K562 (cell line): ENCODE data around the gene LMNTD2. TPM values are rescaled to one million over a fixed set of nuclear protein-coding genes. Genes with fewer than 3 reads are reported as not detected.

ENCODE experiments used
- ARID2 ChIP-seq: fragments of 450-650 bp; IDR thresholded peaks from 2 replicates; pipeline ENCODE4 v1.6.1; 2017; ENCODE audit warnings: antibody characterized with exemption, mild to moderate bottlenecking
- ASH1L ChIP-seq: fragments of 450-650 bp; IDR thresholded peaks from 2 replicates; pipeline ENCODE4 v1.6.1; 2018; ENCODE audit warnings: borderline replicate concordance, mild to moderate bottlenecking, low read depth; ENCODE audit not compliant: partially characterized antibody
- CHCHD3 ChIP-seq: fragments of 250-450 bp; sonication (Bioruptor Pico); IDR thresholded peaks from 2 replicates; pipeline ENCODE4 v2.1.2; 2022; ENCODE audit warnings: mild to moderate bottlenecking
- CREB1 ChIP-seq, 2 experiments: sonication (generic) in 1 of 2; formaldehyde crosslinking in 1 of 2; IDR thresholded peaks; 2 replicates each; pipeline versions ENCODE4 v1.6.1 to v1.8.0; 2012 to 2022; ENCODE audit warnings: inconsistent platforms in 1 of 2, mild to moderate bottlenecking in 1 of 2, missing genetic modification reagents in 1 of 2, moderate library complexity in 1 of 2
- ESRRB ChIP-seq: fragments of 250-450 bp; sonication (Bioruptor Pico); IDR thresholded peaks from 2 replicates; pipeline ENCODE4 v1.5.0; 2020; ENCODE audit warnings: mild to moderate bottlenecking, moderate library complexity, borderline replicate concordance
- ETS1 ChIP-seq: conservative IDR thresholded peaks from 2 replicates; pipeline ENCODE4 v1.6.1; 2011; ENCODE audit warnings: low read depth, mild to moderate bottlenecking, low read length; ENCODE audit not compliant: control insufficient read depth
- HBP1 ChIP-seq: fragments of 450-650 bp; formaldehyde crosslinking; IDR thresholded peaks from 2 replicates; pipeline ENCODE4 v1.4.0; 2022; ENCODE audit warnings: missing genetic modification characterization
- HMG20A ChIP-seq: fragments of 450-650 bp; formaldehyde crosslinking; conservative IDR thresholded peaks from 2 replicates; pipeline ENCODE4 v1.4.0; 2020; ENCODE audit warnings: mild to moderate bottlenecking, mixed read lengths
- HMGN3 ChIP-seq: IDR thresholded peaks from 2 replicates; pipeline ENCODE4 v1.6.1; 2011; ENCODE audit warnings: borderline replicate concordance, low read depth, mild to moderate bottlenecking, mixed read lengths, low read length; ENCODE audit not compliant: insufficient read length; ENCODE audit errors: extremely low read depth
- ILF3 ChIP-seq: fragments of 450-650 bp; IDR thresholded peaks from 2 replicates; pipeline ENCODE4 v1.6.1; 2018; ENCODE audit warnings: antibody characterized with exemption, mild to moderate bottlenecking, moderate library complexity, borderline replicate concordance
- KHSRP ChIP-seq: fragments of 450-650 bp; IDR thresholded peaks from 2 replicates; pipeline ENCODE4 v1.6.1; 2017
- MCM7 ChIP-seq, 2 experiments: fragments of 450-650 bp; IDR thresholded peaks; 2 replicates each; pipeline ENCODE4 v1.6.1; 2016 to 2018
- MECOM ChIP-seq: fragments of 250-450 bp; sonication (Bioruptor Pico); IDR thresholded peaks from 2 replicates; pipeline ENCODE4 v1.8.0; 2022; ENCODE audit warnings: inconsistent platforms
- NR2C2 ChIP-seq, 2 experiments: fragments of 200-800 bp in 1 of 2; sonication (Bioruptor generic) in 1 of 2; sonication (generic) in 1 of 2; formaldehyde crosslinking in 1 of 2; IDR thresholded peaks; 2 replicates each; pipeline versions ENCODE4 v1.6.1 to v1.8.0; 2016 to 2022; ENCODE audit warnings: mild to moderate bottlenecking in 1 of 2, missing compliant biosample characterization in 1 of 2, missing genetic modification characterization in 1 of 2, missing genetic modification reagents in 1 of 2
- PHF20 ChIP-seq: fragments of 450-650 bp; IDR thresholded peaks from 2 replicates; pipeline ENCODE4 v1.6.1; 2018; ENCODE audit not compliant: partially characterized antibody
- PURB ChIP-seq: sonication (generic); formaldehyde crosslinking; IDR thresholded peaks from 2 replicates; pipeline ENCODE4 v1.9.0; 2021; ENCODE audit warnings: low read depth, mild to moderate bottlenecking, missing genetic modification reagents
- RFX1 ChIP-seq: fragments of 450-650 bp; IDR thresholded peaks from 2 replicates; pipeline ENCODE4 v1.6.1; 2016; ENCODE audit warnings: mild to moderate bottlenecking, moderate library complexity
- SMARCC2 ChIP-seq: fragments of 450-650 bp; IDR thresholded peaks from 2 replicates; pipeline ENCODE4 v1.6.1; 2017; ENCODE audit warnings: antibody characterized with exemption, moderate library complexity, mild to moderate bottlenecking, low read depth
- SREBF2 ChIP-seq: sonication (generic); formaldehyde crosslinking; IDR thresholded peaks from 2 replicates; pipeline ENCODE4 v1.4.0; 2020; ENCODE audit warnings: mild to moderate bottlenecking, missing genetic modification reagents
- ZKSCAN3 ChIP-seq: fragments of 250-450 bp; sonication (Bioruptor Pico); IDR thresholded peaks from 2 replicates; pipeline ENCODE4 v1.4.0; 2020
- ZMIZ1 ChIP-seq, 2 experiments: fragments of 150-350 bp in 1 of 2; IDR thresholded peaks; 2 replicates each; pipeline ENCODE4 v1.6.1; 2012 to 2016; ENCODE audit warnings: low read depth in 2 of 2, low read length in 2 of 2, mild to moderate bottlenecking in 1 of 2, moderate library complexity in 1 of 2
- ZNF668 ChIP-seq: fragments of 250-450 bp; sonication (Bioruptor Pico); IDR thresholded peaks from 2 replicates; pipeline ENCODE4 v1.8.0; 2022; ENCODE audit warnings: mild to moderate bottlenecking, inconsistent platforms
- ZNF717 ChIP-seq: fragments of 250-450 bp; sonication (Bioruptor Pico); IDR thresholded peaks from 2 replicates; pipeline ENCODE4 v1.5.0; 2021
- polyA plus RNA-seq, 8 experiments: library from polyadenylated mRNA; depleted of rRNA in 4 of 8; stranded (reverse) in 5 of 8; unstranded in 3 of 8; fragments of >200 nt; fragmentation: Nextera tagmentation in 2 of 8; fragmentation: Illumina TruSeq in 1 of 8; extraction: Ambion mirVana in 2 of 8; extraction: Trizol in 1 of 8; gene quantifications; 2 replicates each; pipeline versions ENCODE4 v1.2.1 to v1.2.3, GENCODE V29; 2011 to 2014; ENCODE audit warnings: inconsistent platforms in 1 of 8, missing spikeins in 1 of 8
- total RNA-seq, 7 experiments: library from RNA; depleted of rRNA in 6 of 7; stranded (reverse); fragments of >200 nt in 6 of 7; fragmentation: Illumina TruSeq in 2 of 7; extraction: Trizol in 2 of 7; gene quantifications; 2 replicates each; pipeline versions ENCODE4 v1.2.1 to v1.2.3, GENCODE V29; 2011 to 2021; ENCODE audit warnings: low replicate concordance in 1 of 7

The LMNTD2 gene
- total and polyA plus RNA-seq, 9 of the 15 experiments (the other 6 are each of a cell fraction or from before 2014, with no cell fraction given), result 0.48 to 4.2 (median 1.5) TPM; not detected in 3

- TF ChIP-seq ZNF668 (CRISPR knock-in tag) (no peak), PHF20 (peak; percentile 85), RFX1 (no peak), ZMIZ1 (IDR thresholded peaks at IDR 0.05; ENCODE audit: low read depth in 2 of 2, low read length in 2 of 2) (no peak; a peak in 1 of 4 replicates), ETS1 (no peak), HBP1 (CRISPR knock-in tag) (no peak), SMARCC2 (no peak), CHCHD3 (CRISPR knock-in tag) (no peak), ZKSCAN3 (CRISPR knock-in tag) (no peak), ILF3 (no peak), KHSRP (no peak), ASH1L (peak; percentile 86), MECOM (no peak), MCM7 (IDR thresholded peaks at IDR 0.05) (no peak), ESRRB (CRISPR knock-in tag) (no peak), NR2C2 (CRISPR knock-in tag; IDR thresholded peaks at IDR 0.05) (peak; percentile 98), NR2C2 (tag; IDR thresholded peaks at IDR 0.05) (peak; percentile 99), ZNF717 (CRISPR knock-in tag) (no peak), HMG20A (CRISPR knock-in tag) (no peak), HMGN3 (no peak), SREBF2 (CRISPR knock-in tag) (no peak), PURB (CRISPR knock-in tag) (no peak), ARID2 (no peak), CREB1 (IDR thresholded peaks at IDR 0.05) (no peak), CREB1 (CRISPR knock-in tag; IDR thresholded peaks at IDR 0.05) (no peak)
These were observed 15.6 kb upstream of the LMNTD2 start, which contains the start of gene PHRF1 (continued) for GRCh38 chr11:575996-576768.
